K562 (cell line): ENCODE results near the gene CNDP1. TPM values are rescaled to one million over a fixed set of nuclear protein-coding genes. Genes with fewer than 3 reads are reported as not detected.
A peak's percentile ranks its signal among the peaks of the same experiment; 100 is the strongest.

ENCODE experiments used
- ATAC-seq: fragments of 200-7000 bp; cut with Tn5 transposase; 3 replicates; pipeline ENCODE4 v1.9.1; 2020; ENCODE audit warnings: moderate library complexity
- BruUV-seq: library from RNA; stranded (reverse); fragments of 400-500 nt; replicated peaks from 2 replicates; lab custom pipeline; 2021; lab: Mats Ljungman, UMichigan
- CTCF ChIA-PET: fragments of 300-600 bp; formaldehyde crosslinking; extraction: SDS; loops from one replicate; lab custom pipeline; 2021; ENCODE audit warnings: low intra/inter-chr PET ratio; lab: Yijun Ruan, JAX
- POLR2A ChIA-PET: fragments of 300-600, 350-650 bp; sonication (Branson Sonifier 250); formaldehyde crosslinking; extraction: SDS; loops from one replicate; lab custom pipeline; 2021; ENCODE audit warnings: antibody characterized with exemption, inconsistent platforms; lab: Yijun Ruan, JAX
- DNase-seq, 4 experiments: peaks; one replicate each; pipeline versions ENCODE4 v3.0.0 to v3.0.0-alpha.2; 2011 to 2018; ENCODE audit warnings: low spot score in 3 of 4, mixed read lengths in 3 of 4; ENCODE audit errors: extremely low read depth in 1 of 4
- FAIRE-seq: peaks from 2 replicates; lab custom pipeline; 2011; peaks lifted over from hg19 to GRCh38; lab: Jason Lieb, UNC
- H2AFZ ChIP-seq: 2 replicates; pipeline ENCODE4 v1.6.0; 2011; ENCODE audit warnings: low read depth, low read length, control low read depth, inconsistent platforms
- H3K27ac ChIP-seq: fragments of 200-600 bp; 3 replicates; pipeline ENCODE4 v1.8.0; 2011; ENCODE audit warnings: low read depth, mild to moderate bottlenecking, control low read depth, inconsistent platforms, low read length, moderate library complexity, mixed read lengths; ENCODE audit errors: extremely low read depth
- H3K27me3 ChIP-seq, 2 experiments: fragments of 300-600 bp in 1 of 2; 2 replicates in 1 of 2; 3 replicates in 1 of 2; pipeline versions ENCODE4 v1.6.0 to v1.8.0; 2011; ENCODE audit warnings: inconsistent platforms in 2 of 2, low read length in 2 of 2, mild to moderate bottlenecking in 1 of 2, mixed read lengths in 1 of 2, moderate library complexity in 1 of 2; ENCODE audit not compliant: control insufficient read depth in 2 of 2, insufficient read depth in 2 of 2
- H3K36me3 ChIP-seq: fragments of 300-600 bp; 3 replicates; pipeline ENCODE4 v1.8.0; 2011; ENCODE audit warnings: mild to moderate bottlenecking, low read length, inconsistent platforms; ENCODE audit not compliant: control insufficient read depth, insufficient read depth
- H3K4me1 ChIP-seq, 2 experiments: fragments of 200-600 bp in 1 of 2; replicated peaks in 1 of 2; 2 replicates in 1 of 2; 3 replicates in 1 of 2; pipeline versions ENCODE4 v1.5.1 to v1.8.0; 2011; ENCODE audit warnings: inconsistent platforms in 2 of 2, low read length in 2 of 2, mild to moderate bottlenecking in 1 of 2, mixed read lengths in 1 of 2, moderate library complexity in 1 of 2; ENCODE audit not compliant: control insufficient read depth in 2 of 2, insufficient read depth in 2 of 2
- H3K4me2 ChIP-seq: 2 replicates; pipeline ENCODE4 v1.6.1; 2011; ENCODE audit warnings: low read length, control low read depth, inconsistent platforms, mixed read lengths; ENCODE audit not compliant: insufficient read depth
- H3K4me3 ChIP-seq: fragments of 200-600 bp; sonication (generic), shearing (Covaris generic); 2 replicates; pipeline ENCODE4 v1.5.1; 2016; ENCODE audit warnings: control low read depth, inconsistent platforms
- H3K79me2 ChIP-seq: fragments of 200-600 bp; 3 replicates; pipeline ENCODE4 v1.8.0; 2011; ENCODE audit warnings: low read length, inconsistent platforms; ENCODE audit not compliant: control insufficient read depth, insufficient read depth
- H3K9ac ChIP-seq, 2 experiments: 2 replicates each; pipeline versions ENCODE4 v1.6.0 to v1.6.1; 2011; ENCODE audit warnings: low read depth in 2 of 2, low read length in 2 of 2, control low read depth in 1 of 2, inconsistent platforms in 1 of 2, mild to moderate bottlenecking in 1 of 2, mixed read lengths in 1 of 2; ENCODE audit not compliant: insufficient read depth in 1 of 2
- H3K9me1 ChIP-seq: one replicate; pipeline ENCODE4 v1.6.0; 2011; ENCODE audit warnings: inconsistent platforms, mild to moderate bottlenecking, low read length, moderate library complexity; ENCODE audit not compliant: control insufficient read depth, insufficient read depth
- H3K9me3 ChIP-seq: replicated peaks from 2 replicates; pipeline ENCODE4 v1.5.1; 2011; ENCODE audit warnings: low read depth, low read length, inconsistent platforms; ENCODE audit not compliant: control insufficient read depth, insufficient read depth
- H4K20me1 ChIP-seq: replicated peaks from 2 replicates; pipeline ENCODE4 v1.6.1; 2011; ENCODE audit warnings: low read length, inconsistent platforms, mixed read lengths; ENCODE audit not compliant: control insufficient read depth, insufficient read depth
- ETS2 ChIP-seq: IDR thresholded peaks from 2 replicates; pipeline ENCODE4 v1.6.1; 2016; ENCODE audit warnings: borderline replicate concordance, missing genetic modification characterization, mild to moderate bottlenecking, moderate library complexity, missing compliant biosample characterization; ENCODE audit not compliant: poor library complexity, severe bottlenecking
- PCBP2 ChIP-seq: fragments of 200-400 bp; formaldehyde crosslinking; IDR thresholded peaks from 2 replicates; pipeline ENCODE4 v1.6.1; 2018; ENCODE audit warnings: low read length, low read depth, mild to moderate bottlenecking, moderate library complexity; ENCODE audit not compliant: poor library complexity, severe bottlenecking
- RBM14 ChIP-seq: fragments of 200-400 bp; formaldehyde crosslinking; IDR thresholded peaks from 2 replicates; pipeline ENCODE4 v1.6.1; 2018; ENCODE audit warnings: low read depth, mild to moderate bottlenecking, low read length, moderate library complexity, borderline replicate concordance; ENCODE audit not compliant: insufficient read depth
- ZNF431 ChIP-seq: sonication (generic); formaldehyde crosslinking; IDR thresholded peaks from 2 replicates; pipeline ENCODE4 v1.8.0; 2022; ENCODE audit warnings: mild to moderate bottlenecking, missing genetic modification reagents
- WGBS: fragments of 100-300 bp; shearing (Covaris generic); methylation state at CpG from one replicate; pipeline ENCODE4 v1.1.6; 2016; ENCODE audit warnings: low coverage, mixed read lengths; ENCODE audit not compliant: insufficient coverage; ENCODE audit errors: missing lambda C conversion rate; 5-methylcytosine and 5-hydroxymethylcytosine counted together
- in situ Hi-C: fragments of 300-500 bp; cut with MboI; formaldehyde crosslinking; loops from 4 replicates; pipeline ENCODE4 v1.15.0; 2018; ENCODE audit warnings: inconsistent platforms, mixed read lengths
- intact Hi-C: fragments of 100-400 bp; cut with micrococcal nuclease; formaldehyde crosslinking; loops from 2 replicates; pipeline ENCODE4 v1.14.2; 2022
- polyA plus RNA-seq, 8 experiments: library from polyadenylated mRNA; depleted of rRNA in 4 of 8; stranded (reverse) in 5 of 8; unstranded in 3 of 8; fragments of >200 nt; fragmentation: Nextera tagmentation in 2 of 8; fragmentation: Illumina TruSeq in 1 of 8; extraction: Ambion mirVana in 2 of 8; extraction: Trizol in 1 of 8; gene quantifications; 2 replicates each; pipeline versions ENCODE4 v1.2.1 to v1.2.3, GENCODE V29; 2011 to 2014; ENCODE audit warnings: inconsistent platforms in 1 of 8, missing spikeins in 1 of 8
- total RNA-seq, 7 experiments: library from RNA; depleted of rRNA in 6 of 7; stranded (reverse); fragments of >200 nt in 6 of 7; fragmentation: Illumina TruSeq in 2 of 7; extraction: Trizol in 2 of 7; gene quantifications; 2 replicates each; pipeline versions ENCODE4 v1.2.1 to v1.2.3, GENCODE V29; 2011 to 2021; ENCODE audit warnings: low replicate concordance in 1 of 7
- TF ChIP-seq, protein P1 (sequence below): sonication (generic); formaldehyde crosslinking; IDR thresholded peaks from 2 replicates; pipeline ENCODE4 v1.8.0; 2022; ENCODE audit warnings: mild to moderate bottlenecking, missing genetic modification reagents
- TF ChIP-seq, protein P2 (sequence below), 2 experiments: fragments of 150-350 bp in 1 of 2; IDR thresholded peaks; 2 replicates each; pipeline ENCODE4 v1.6.1; 2012 to 2016; ENCODE audit warnings: low read depth in 2 of 2, low read length in 2 of 2, mild to moderate bottlenecking in 1 of 2, moderate library complexity in 1 of 2

The CNDP1 gene
- total and polyA plus RNA-seq, 9 of the 15 experiments (the other 6 are each of a cell fraction or from before 2014, with no cell fraction given) = not detected

- H3K27ac ChIP-seq = no peak overlapping the region
- no peak overlapping the region for H2AFZ ChIP-seq
- ChIA-PET POLR2A (no interaction called here), CTCF (no interaction called here)
- BruUV-seq = no TSS peak
- TF ChIP-seq ETS2 (tag) (no peak), ZNF431 (no peak)
- peaks cover 6 to 18% of the 10 kb centered on the region in 2 experiments for H3K27me3 ChIP-seq
- DNase-seq (no peak), FAIRE-seq (no peak), ATAC-seq (no peak)
- H3K9ac ChIP-seq = no peak overlapping the region
- WGBS = 2% methylated on average over 3 of the region's 5 CpGs
- H3K9me3 ChIP-seq = no peaks in the 10 kb centered on the region
- H3K4me3 ChIP-seq = no peak overlapping the region
- H3K79me2 ChIP-seq = no peaks in the 10 kb centered on the region
- H3K36me3 ChIP-seq = no peaks in the 10 kb centered on the region
- no peaks in the 10 kb centered on the region for H3K9me1 ChIP-seq
- in situ Hi-C loops = no loop called here
- H3K4me2 ChIP-seq = no peak overlapping the region
- H3K4me1 ChIP-seq = no peaks in the 10 kb centered on the region
- intact Hi-C loops = no loop called here
- no peaks in the 10 kb centered on the region for H4K20me1 ChIP-seq
Observed at GRCh38 chr18:74577019-74577418, 42.7 kb downstream of the CNDP1 start.

GRCh38 chr18:74579496-74580065 lies 45.3 kb downstream of the CNDP1 start:
- POLR2A ChIA-PET = no interaction called here
- H2AFZ ChIP-seq = no peak overlapping the region
- H4K20me1 ChIP-seq = no peaks in the 10 kb centered on the region
- WGBS = 0% methylated on average over 4 of the region's 8 CpGs
- H3K27me3 ChIP-seq = peaks cover 6 to 17% of the 10 kb centered on the region in 2 experiments; a peak in 4 of 5 replicates
- no TSS peak for BruUV-seq
- H3K4me3 ChIP-seq = no peak overlapping the region
- H3K9me3 ChIP-seq = no peaks in the 10 kb centered on the region
- in situ Hi-C loops = no loop called here
- H3K9me1 ChIP-seq = no peaks in the 10 kb centered on the region
- H3K4me1 ChIP-seq = no peaks in the 10 kb centered on the region
- no peak overlapping the region for H3K9ac ChIP-seq
- CTCF ChIA-PET = no interaction called here
- H3K27ac ChIP-seq = no peak overlapping the region
- DNase-seq (no peak), ATAC-seq (no peak), FAIRE-seq (no peak)
- no peaks in the 10 kb centered on the region for H3K36me3 ChIP-seq
- H3K4me2 ChIP-seq = no peak overlapping the region
- H3K79me2 ChIP-seq = no peaks in the 10 kb centered on the region
- intact Hi-C loops = no loop called here
- TF ChIP-seq RBM14 (no peak), PCBP2 (peak; percentile 4)
- TF ChIP-seq, protein P1, sequence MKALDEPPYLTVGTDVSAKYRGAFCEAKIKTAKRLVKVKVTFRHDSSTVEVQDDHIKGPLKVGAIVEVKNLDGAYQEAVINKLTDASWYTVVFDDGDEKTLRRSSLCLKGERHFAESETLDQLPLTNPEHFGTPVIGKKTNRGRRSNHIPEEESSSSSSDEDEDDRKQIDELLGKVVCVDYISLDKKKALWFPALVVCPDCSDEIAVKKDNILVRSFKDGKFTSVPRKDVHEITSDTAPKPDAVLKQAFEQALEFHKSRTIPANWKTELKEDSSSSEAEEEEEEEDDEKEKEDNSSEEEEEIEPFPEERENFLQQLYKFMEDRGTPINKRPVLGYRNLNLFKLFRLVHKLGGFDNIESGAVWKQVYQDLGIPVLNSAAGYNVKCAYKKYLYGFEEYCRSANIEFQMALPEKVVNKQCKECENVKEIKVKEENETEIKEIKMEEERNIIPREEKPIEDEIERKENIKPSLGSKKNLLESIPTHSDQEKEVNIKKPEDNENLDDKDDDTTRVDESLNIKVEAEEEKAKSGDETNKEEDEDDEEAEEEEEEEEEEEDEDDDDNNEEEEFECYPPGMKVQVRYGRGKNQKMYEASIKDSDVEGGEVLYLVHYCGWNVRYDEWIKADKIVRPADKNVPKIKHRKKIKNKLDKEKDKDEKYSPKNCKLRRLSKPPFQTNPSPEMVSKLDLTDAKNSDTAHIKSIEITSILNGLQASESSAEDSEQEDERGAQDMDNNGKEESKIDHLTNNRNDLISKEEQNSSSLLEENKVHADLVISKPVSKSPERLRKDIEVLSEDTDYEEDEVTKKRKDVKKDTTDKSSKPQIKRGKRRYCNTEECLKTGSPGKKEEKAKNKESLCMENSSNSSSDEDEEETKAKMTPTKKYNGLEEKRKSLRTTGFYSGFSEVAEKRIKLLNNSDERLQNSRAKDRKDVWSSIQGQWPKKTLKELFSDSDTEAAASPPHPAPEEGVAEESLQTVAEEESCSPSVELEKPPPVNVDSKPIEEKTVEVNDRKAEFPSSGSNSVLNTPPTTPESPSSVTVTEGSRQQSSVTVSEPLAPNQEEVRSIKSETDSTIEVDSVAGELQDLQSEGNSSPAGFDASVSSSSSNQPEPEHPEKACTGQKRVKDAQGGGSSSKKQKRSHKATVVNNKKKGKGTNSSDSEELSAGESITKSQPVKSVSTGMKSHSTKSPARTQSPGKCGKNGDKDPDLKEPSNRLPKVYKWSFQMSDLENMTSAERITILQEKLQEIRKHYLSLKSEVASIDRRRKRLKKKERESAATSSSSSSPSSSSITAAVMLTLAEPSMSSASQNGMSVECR = no peak
- TF ChIP-seq, protein P2, sequence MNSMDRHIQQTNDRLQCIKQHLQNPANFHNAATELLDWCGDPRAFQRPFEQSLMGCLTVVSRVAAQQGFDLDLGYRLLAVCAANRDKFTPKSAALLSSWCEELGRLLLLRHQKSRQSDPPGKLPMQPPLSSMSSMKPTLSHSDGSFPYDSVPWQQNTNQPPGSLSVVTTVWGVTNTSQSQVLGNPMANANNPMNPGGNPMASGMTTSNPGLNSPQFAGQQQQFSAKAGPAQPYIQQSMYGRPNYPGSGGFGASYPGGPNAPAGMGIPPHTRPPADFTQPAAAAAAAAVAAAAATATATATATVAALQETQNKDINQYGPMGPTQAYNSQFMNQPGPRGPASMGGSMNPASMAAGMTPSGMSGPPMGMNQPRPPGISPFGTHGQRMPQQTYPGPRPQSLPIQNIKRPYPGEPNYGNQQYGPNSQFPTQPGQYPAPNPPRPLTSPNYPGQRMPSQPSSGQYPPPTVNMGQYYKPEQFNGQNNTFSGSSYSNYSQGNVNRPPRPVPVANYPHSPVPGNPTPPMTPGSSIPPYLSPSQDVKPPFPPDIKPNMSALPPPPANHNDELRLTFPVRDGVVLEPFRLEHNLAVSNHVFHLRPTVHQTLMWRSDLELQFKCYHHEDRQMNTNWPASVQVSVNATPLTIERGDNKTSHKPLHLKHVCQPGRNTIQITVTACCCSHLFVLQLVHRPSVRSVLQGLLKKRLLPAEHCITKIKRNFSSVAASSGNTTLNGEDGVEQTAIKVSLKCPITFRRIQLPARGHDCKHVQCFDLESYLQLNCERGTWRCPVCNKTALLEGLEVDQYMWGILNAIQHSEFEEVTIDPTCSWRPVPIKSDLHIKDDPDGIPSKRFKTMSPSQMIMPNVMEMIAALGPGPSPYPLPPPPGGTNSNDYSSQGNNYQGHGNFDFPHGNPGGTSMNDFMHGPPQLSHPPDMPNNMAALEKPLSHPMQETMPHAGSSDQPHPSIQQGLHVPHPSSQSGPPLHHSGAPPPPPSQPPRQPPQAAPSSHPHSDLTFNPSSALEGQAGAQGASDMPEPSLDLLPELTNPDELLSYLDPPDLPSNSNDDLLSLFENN (IDR thresholded peaks at IDR 0.05; ENCODE audit: low read depth in 2 of 2, low read length in 2 of 2) = no peak
